Measurements from ENCODE around the gene MEI4.

- TF ChIP-seq CTCF (conservative IDR thresholded peaks at IDR 0.05), result no peak
- TF ChIP-seq ZFX (IDR thresholded peaks at IDR 0.05), result no peak
Observed at GRCh38 chr6:77829736-77830135, 176.9 kb downstream of the MEI4 start.

Measured in C4-2B (cell line).